Karpas-422 (cell line): ENCODE measurements around the gene HIGD2A. TPM values are rescaled to one million over a fixed set of nuclear protein-coding genes. Genes with fewer than 3 reads are reported as not detected.

Source experiments
- DNase-seq: peaks from one replicate; pipeline ENCODE4 v3.0.0-alpha.2; 2015
- H2AFZ ChIP-seq: fragments of 200-600 bp; sonication (generic); 2 replicates; pipeline ENCODE4 v1.6.1; 2014; ENCODE audit warnings: antibody characterized with exemption, low read length, mixed read lengths
- H3K27ac ChIP-seq: fragments of 200-600 bp; sonication (generic); 2 replicates; pipeline ENCODE4 v1.5.1; 2014; ENCODE audit warnings: mild to moderate bottlenecking, low read length, moderate library complexity
- H3K27me3 ChIP-seq: fragments of 200-600 bp; sonication (generic); 2 replicates; pipeline ENCODE4 v1.6.1; 2014; ENCODE audit warnings: low read length, mixed read lengths
- H3K36me3 ChIP-seq: fragments of 200-600 bp; sonication (generic); 2 replicates; pipeline ENCODE4 v1.6.1; 2014; ENCODE audit warnings: low read length, mixed read lengths; ENCODE audit not compliant: insufficient read depth
- H3K4me1 ChIP-seq: fragments of 200-600 bp; sonication (generic); 2 replicates; pipeline ENCODE4 v1.6.1; 2014; ENCODE audit warnings: mild to moderate bottlenecking, low read length, mixed read lengths
- H3K4me2 ChIP-seq: fragments of 200-600 bp; sonication (generic); 2 replicates; pipeline ENCODE4 v1.6.1; 2014; ENCODE audit warnings: low read length, low read depth, mild to moderate bottlenecking; ENCODE audit not compliant: poor library complexity, severe bottlenecking
- H3K4me3 ChIP-seq: fragments of 200-600 bp; sonication (generic); 2 replicates; pipeline ENCODE4 v1.5.1; 2014; ENCODE audit warnings: mild to moderate bottlenecking, antibody characterized with exemption, low read length, mixed read lengths
- H3K79me2 ChIP-seq: fragments of 200-600 bp; sonication (generic); 2 replicates; pipeline ENCODE4 v1.6.1; 2014; ENCODE audit warnings: mild to moderate bottlenecking, low read length, mixed read lengths
- H3K9ac ChIP-seq: fragments of 200-600 bp; sonication (generic); 2 replicates; pipeline ENCODE4 v1.6.0; 2014; ENCODE audit warnings: low read length
- H3K9me2 ChIP-seq: fragments of 200-600 bp; sonication (generic), shearing (Covaris generic); replicated peaks from 2 replicates; pipeline ENCODE4 v1.6.0; 2014; ENCODE audit warnings: mild to moderate bottlenecking, low read length, moderate library complexity; ENCODE audit not compliant: insufficient read depth
- H3K9me3 ChIP-seq: fragments of 300-700, 200-600 bp; sonication (generic); 2 replicates; pipeline ENCODE4 v1.6.1; 2014; ENCODE audit warnings: low read length, mixed read lengths
- H4K20me1 ChIP-seq: fragments of 200-600 bp; sonication (generic); 2 replicates; pipeline ENCODE4 v1.6.1; 2014; ENCODE audit warnings: mild to moderate bottlenecking, antibody characterized with exemption, low read length, low read depth; ENCODE audit not compliant: insufficient read depth
- total RNA-seq: library from RNA; depleted of rRNA; stranded (reverse); fragments of >200 nt; shearing (Covaris generic); gene quantifications from 2 replicates; pipeline ENCODE4 v1.2.3, GENCODE V29; 2014; ENCODE audit warnings: low replicate concordance

The HIGD2A gene
- total RNA-seq, 1 experiment from 2014 or later: 207 TPM

- H4K20me1 ChIP-seq: peaks cover 26% of the 10 kb centered on the region
- no peak overlapping the region for H3K27ac ChIP-seq
- H3K4me3 ChIP-seq: no peak overlapping the region
- H3K36me3 ChIP-seq: peaks cover 56% of the 10 kb centered on the region
- H3K27me3 ChIP-seq: no peaks in the 10 kb centered on the region
- no peak for DNase-seq
- H2AFZ ChIP-seq: no peak overlapping the region
- H3K79me2 ChIP-seq: peaks cover 45% of the 10 kb centered on the region
- peaks cover 21% of the 10 kb centered on the region for H3K4me1 ChIP-seq
- no peak overlapping the region for H3K9ac ChIP-seq
- no peak overlapping the region for H3K4me2 ChIP-seq
- H3K9me3 ChIP-seq: no peaks in the 10 kb centered on the region
- H3K9me2 ChIP-seq: no peaks in the 10 kb centered on the region
These were observed 3.6 kb upstream of the HIGD2A start for GRCh38 chr5:176384991-176385390.

- DNase-seq: no peak
- Histone ChIP-seq H3K9me2 (no peaks in the 10 kb centered on the region), H3K27me3 (no peaks in the 10 kb centered on the region), H3K9me3 (no peaks in the 10 kb centered on the region), H3K4me3 (peak overlapping the region; percentile 88), H2AFZ (no peak overlapping the region), H3K27ac (peak overlapping the region; percentile 74; the same call in 1 of the 2 replicates), H3K4me2 (peak overlapping the region; percentile 86), H3K79me2 (peaks cover 59% of the 10 kb centered on the region), H3K36me3 (peaks cover 50% of the 10 kb centered on the region), H4K20me1 (peaks cover 26% of the 10 kb centered on the region), H3K4me1 (peaks cover 25% of the 10 kb centered on the region), H3K9ac (peak overlapping the region; percentile 92)
These were observed 2.1 kb upstream of the HIGD2A start for GRCh38 chr5:176386491-176386890.

- Histone ChIP-seq H3K4me1 (peaks cover 25% of the 10 kb centered on the region), H3K4me3 (peak overlapping the region; percentile 88), H3K27me3 (no peaks in the 10 kb centered on the region), H3K9ac (peak overlapping the region; percentile 92), H3K9me3 (no peaks in the 10 kb centered on the region), H3K27ac (peak overlapping the region; percentile 74), H3K9me2 (no peaks in the 10 kb centered on the region), H3K4me2 (peak overlapping the region; percentile 86), H3K36me3 (peaks cover 44% of the 10 kb centered on the region), H2AFZ (no peak overlapping the region), H3K79me2 (peaks cover 59% of the 10 kb centered on the region), H4K20me1 (peaks cover 26% of the 10 kb centered on the region)
- DNase-seq: no peak
These were observed 1.1 kb upstream of the HIGD2A start for GRCh38 chr5:176387384-176387925.

GRCh38 chr5:176388003-176388443, 528 bp upstream of the HIGD2A start:
- Histone ChIP-seq H3K9me3 (no peaks in the 10 kb centered on the region), H3K36me3 (peaks cover 44% of the 10 kb centered on the region), H3K4me3 (peak overlapping the region; percentile 88), H4K20me1 (peaks cover 26% of the 10 kb centered on the region), H3K27me3 (no peaks in the 10 kb centered on the region), H3K4me2 (peak overlapping the region; percentile 86), H3K9me2 (no peaks in the 10 kb centered on the region), H3K9ac (peak overlapping the region; percentile 92), H3K27ac (peak overlapping the region; percentile 74), H3K4me1 (peaks cover 25% of the 10 kb centered on the region), H3K79me2 (peaks cover 59% of the 10 kb centered on the region), H2AFZ (no peak overlapping the region)
- DNase-seq: peak; percentile 80

- Histone ChIP-seq H3K4me3 (peak overlapping the region; percentile 88), H3K9ac (peak overlapping the region; percentile 89), H3K79me2 (peaks cover 59% of the 10 kb centered on the region), H4K20me1 (peaks cover 26% of the 10 kb centered on the region), H3K27me3 (no peaks in the 10 kb centered on the region), H3K27ac (peak overlapping the region; percentile 80), H2AFZ (peak overlapping the region; percentile 33; the same call in 1 of the 2 replicates), H3K9me2 (no peaks in the 10 kb centered on the region), H3K9me3 (no peaks in the 10 kb centered on the region), H3K4me1 (peaks cover 25% of the 10 kb centered on the region), H3K4me2 (peak overlapping the region; percentile 90), H3K36me3 (peaks cover 31% of the 10 kb centered on the region)
- DNase-seq: no peak
These were observed 878 bp downstream of the HIGD2A start for GRCh38 chr5:176389135-176390123.

GRCh38 chr5:176391479-176391878, 2.9 kb downstream of the HIGD2A start:
- H2AFZ ChIP-seq: no peak overlapping the region
- H3K9ac ChIP-seq: no peak overlapping the region
- H3K36me3 ChIP-seq: peaks cover 11% of the 10 kb centered on the region
- no peak for DNase-seq
- H4K20me1 ChIP-seq: peaks cover 10% of the 10 kb centered on the region
- no peak overlapping the region for H3K4me2 ChIP-seq
- H3K4me1 ChIP-seq: peaks cover 20% of the 10 kb centered on the region
- no peaks in the 10 kb centered on the region for H3K27me3 ChIP-seq
- no peak overlapping the region for H3K4me3 ChIP-seq
- no peaks in the 10 kb centered on the region for H3K9me2 ChIP-seq
- H3K9me3 ChIP-seq: no peaks in the 10 kb centered on the region
- peaks cover 43% of the 10 kb centered on the region for H3K79me2 ChIP-seq
- H3K27ac ChIP-seq: no peak overlapping the region

GRCh38 chr5:176391999-176392398, 3.4 kb downstream of the HIGD2A start:
- H3K4me2 ChIP-seq: no peak overlapping the region
- no peaks in the 10 kb centered on the region for H3K9me2 ChIP-seq
- no peak for DNase-seq
- H3K79me2 ChIP-seq: peaks cover 38% of the 10 kb centered on the region
- no peak overlapping the region for H3K27ac ChIP-seq
- H3K9ac ChIP-seq: no peak overlapping the region
- peaks cover 6% of the 10 kb centered on the region; the same call in 1 of the 2 replicates for H3K36me3 ChIP-seq
- peaks cover 5% of the 10 kb centered on the region for H4K20me1 ChIP-seq
- H3K9me3 ChIP-seq: no peaks in the 10 kb centered on the region
- no peaks in the 10 kb centered on the region for H3K27me3 ChIP-seq
- no peak overlapping the region for H3K4me3 ChIP-seq
- no peak overlapping the region for H2AFZ ChIP-seq
- H3K4me1 ChIP-seq: peaks cover 15% of the 10 kb centered on the region

- no peak overlapping the region for H3K4me3 ChIP-seq
- no peaks in the 10 kb centered on the region for H3K9me3 ChIP-seq
- H3K9me2 ChIP-seq: no peaks in the 10 kb centered on the region
- no peak overlapping the region for H3K27ac ChIP-seq
- no peak for DNase-seq
- peaks cover under 1% of the 10 kb centered on the region; the same call in 1 of the 2 replicates for H3K36me3 ChIP-seq
- H3K9ac ChIP-seq: no peak overlapping the region
- no peaks in the 10 kb centered on the region for H4K20me1 ChIP-seq
- peaks cover 10% of the 10 kb centered on the region for H3K4me1 ChIP-seq
- no peaks in the 10 kb centered on the region for H3K27me3 ChIP-seq
- H3K4me2 ChIP-seq: no peak overlapping the region
- H3K79me2 ChIP-seq: peaks cover 32% of the 10 kb centered on the region
- H2AFZ ChIP-seq: no peak overlapping the region
These were observed 4.0 kb downstream of the HIGD2A start for GRCh38 chr5:176392526-176392925.
